HEK293 (cell line): ENCODE measurements around the gene RBMS3.

Experiments
- CTCF ChIP-seq: fragments of 450-650 bp; formaldehyde crosslinking; IDR thresholded peaks from 2 replicates; pipeline ENCODE4 v1.5.1; 2016; ENCODE audit warnings: missing biosample characterization, missing genetic modification characterization
- ZBTB7A ChIP-seq: fragments of 450-650 bp; formaldehyde crosslinking; IDR thresholded peaks from 2 replicates; pipeline ENCODE4 v1.5.1; 2016; ENCODE audit warnings: low read depth, missing biosample characterization, missing genetic modification characterization
- ZNF426 ChIP-seq: fragments of 450-650 bp; formaldehyde crosslinking; IDR thresholded peaks from 2 replicates; pipeline ENCODE4 v1.5.1; 2017; ENCODE audit warnings: missing biosample characterization, missing genetic modification characterization, mild to moderate bottlenecking, inconsistent platforms, moderate library complexity
- ZNF473 ChIP-seq: fragments of 450-650 bp; formaldehyde crosslinking; IDR thresholded peaks from 2 replicates; pipeline ENCODE4 v1.5.1; 2017; ENCODE audit warnings: missing biosample characterization, missing genetic modification characterization

- TF ChIP-seq CTCF (tag by site-specific recombination) = no peak
- TF ChIP-seq ZNF426 (tag by site-specific recombination) = no peak
- no peak for TF ChIP-seq ZNF473 (tag by site-specific recombination)
- TF ChIP-seq ZBTB7A (tag by site-specific recombination) = no peak
These were observed 414.9 kb downstream of the RBMS3 start for GRCh38 chr3:29695643-29696198.
